Fibroblast of pulmonary artery (primary cell): ENCODE results near the gene TBC1D25.
"Not testable (repeated sequence)": the region's sequence is repeated elsewhere in the genome, so short reads cannot be mapped to it uniquely, and the experiment has no call there.

Experiments used
- DNase-seq: peaks from one replicate; pipeline ENCODE4 v3.0.0-alpha.2; 2010; ENCODE audit warnings: low read depth
- H3K4me3 ChIP-seq: replicated peaks from 2 replicates; pipeline ENCODE4 v1.5.1; 2011; ENCODE audit warnings: low read depth, mild to moderate bottlenecking, control low read depth, low read length, moderate library complexity
- CTCF ChIP-seq: IDR thresholded peaks from 2 replicates; pipeline ENCODE4 v1.5.1; 2011; ENCODE audit warnings: mild to moderate bottlenecking, control low read depth, low read length, inconsistent platforms; ENCODE audit errors: missing control alignments

Gene TBC1D25

DNA sequence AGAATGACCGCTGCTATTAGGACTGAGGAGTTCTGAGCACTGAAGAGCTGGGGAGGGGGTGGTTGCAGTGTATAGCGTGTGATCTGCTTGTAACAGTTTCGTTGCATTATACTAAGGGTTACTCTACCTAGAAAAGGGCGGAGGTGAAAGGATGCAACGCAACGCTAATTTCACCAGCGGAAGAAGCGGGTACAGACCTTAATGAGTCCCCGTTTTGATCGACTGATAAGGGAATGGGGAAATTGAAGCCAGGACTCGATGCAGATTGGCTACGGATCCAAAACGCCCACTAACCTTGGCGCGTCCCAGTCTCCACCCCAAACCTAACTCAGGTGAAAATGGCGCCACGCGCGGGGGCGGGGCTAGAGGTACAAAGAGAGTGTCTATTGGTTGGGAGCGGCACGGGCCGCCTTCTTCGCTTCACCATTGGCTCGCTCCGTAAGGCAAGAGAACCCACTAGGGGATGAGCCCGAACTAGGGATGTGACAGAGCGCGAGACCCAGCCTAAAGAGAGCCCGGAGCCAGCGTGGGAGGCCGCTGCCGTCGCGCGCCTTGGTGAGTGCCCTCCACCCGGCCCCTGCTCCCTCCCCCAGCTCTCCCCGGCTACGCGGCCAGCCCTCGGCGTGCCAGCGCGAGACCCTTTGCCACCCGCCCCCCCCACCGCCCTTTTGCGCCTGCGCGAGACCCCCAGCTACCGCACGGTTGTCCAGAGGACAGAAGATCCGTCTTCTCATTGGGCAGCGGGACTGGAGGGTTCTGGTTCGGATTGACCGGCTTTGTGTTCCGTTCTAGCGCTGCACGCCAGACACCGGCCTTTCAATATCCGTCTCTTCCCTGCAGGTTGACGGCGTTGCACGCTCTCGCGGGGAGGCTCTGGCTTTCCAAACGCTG, 17.9 kb upstream of the TBC1D25 start, which contains the start of gene EBP:
Gene EBP, plus strand, starts transcription at position 456 of the 891 bp plus-strand sequence. CDS start 1,964 bp downstream, outside the sequence.
- peak within 1 kb of the TSS; percentile 57 for H3K4me3 ChIP-seq
- TF ChIP-seq CTCF, result no peak
- DNase-seq, result peak; percentile 84

- no peak for DNase-seq
Measured at GRCh38 chrX:48522291-48522690, 17.2 kb upstream of the TBC1D25 start.

GRCh38 chrX:48523682-48524081, 15.8 kb upstream of the TBC1D25 start:
- no peak for DNase-seq
- TF ChIP-seq CTCF, result no peak
- H3K4me3 ChIP-seq, result no peak overlapping the region

More at GRCh38 chrX:48522291-48522690, 17.2 kb upstream of the TBC1D25 start:
- peak overlapping the region; percentile 57 for H3K4me3 ChIP-seq
- TF ChIP-seq CTCF, result no peak

DNA sequence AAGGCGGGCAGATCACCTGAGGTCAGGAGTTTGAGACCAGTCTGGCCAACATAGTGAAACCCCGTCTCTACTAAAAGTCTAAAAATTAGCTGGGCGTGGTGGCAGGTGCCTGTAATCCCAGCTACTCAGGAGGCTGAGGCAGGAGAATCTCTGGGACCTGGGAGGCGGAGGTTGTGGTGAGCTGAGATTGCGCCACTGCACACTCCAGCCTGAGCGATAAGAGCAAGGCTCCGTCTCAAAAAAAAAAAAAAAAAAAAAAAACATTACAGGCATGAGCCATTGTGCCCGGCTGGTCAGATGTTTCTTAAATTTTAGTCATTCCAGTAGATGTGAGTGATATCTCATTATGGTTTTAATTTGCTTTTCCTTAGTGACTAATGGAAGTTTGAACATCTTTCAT, 13.7 kb upstream of the TBC1D25 start:
- H3K4me3 ChIP-seq, result not testable (repeated sequence)
- DNase-seq, result peak; percentile 16

DNA sequence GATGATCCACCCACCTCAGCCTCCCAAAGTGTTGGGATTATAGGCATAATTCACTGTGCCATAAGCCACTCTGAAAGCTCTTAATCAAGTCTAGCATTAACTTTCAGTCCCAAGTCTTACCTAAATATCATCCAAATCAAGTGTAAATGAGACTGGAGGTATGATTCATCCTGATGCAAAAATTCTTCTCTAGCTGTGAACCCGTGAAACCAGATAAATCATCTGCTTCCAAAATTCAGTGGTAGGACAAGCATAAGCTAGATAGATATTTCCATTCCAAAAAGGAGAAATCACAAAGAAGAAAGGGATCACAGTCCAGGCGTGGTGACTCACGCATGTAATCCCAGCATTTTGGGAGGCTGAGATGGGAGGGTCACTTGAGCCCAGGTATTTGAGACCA, 8.8 kb upstream of the TBC1D25 start:
- H3K4me3 ChIP-seq, result no peak overlapping the region
- no peak for DNase-seq
- no peak for TF ChIP-seq CTCF

DNA sequence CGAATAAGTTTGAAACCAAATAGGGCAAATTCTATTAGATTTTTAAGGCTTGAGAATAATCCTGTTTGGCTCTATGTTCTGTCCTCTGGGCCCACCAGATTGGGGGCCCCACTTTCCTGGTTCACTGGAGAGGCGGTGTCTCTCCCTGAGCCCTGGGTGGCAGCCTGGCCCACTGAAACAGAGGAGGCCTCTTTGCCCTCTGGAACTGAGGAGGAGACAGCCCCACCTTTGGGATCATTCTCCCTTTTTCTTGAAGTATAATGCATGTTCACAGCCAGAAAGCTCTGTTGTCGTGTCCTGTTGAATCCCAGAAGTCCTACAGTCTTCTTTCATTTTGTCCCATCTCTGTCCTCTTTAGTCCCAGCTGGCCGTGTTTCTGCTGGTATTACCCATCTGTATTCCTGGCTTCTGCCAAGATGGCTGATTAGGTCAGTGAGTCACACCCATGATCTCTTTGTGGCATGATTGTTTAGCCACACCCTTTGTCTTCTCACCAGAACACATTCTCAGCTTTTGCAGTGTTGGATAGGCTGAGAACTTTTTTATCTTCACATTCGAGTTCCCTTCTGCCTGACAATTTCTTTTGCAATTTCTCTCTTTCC, 8.1 kb upstream of the TBC1D25 start:
- no peak for TF ChIP-seq CTCF
- peak; percentile 74 for DNase-seq
- no peak overlapping the region for H3K4me3 ChIP-seq

GRCh38 chrX:48532161-48532560, 7.4 kb upstream of the TBC1D25 start:
- DNase-seq, result no peak
- no peak for TF ChIP-seq CTCF
- no peak overlapping the region for H3K4me3 ChIP-seq
